HEK293 (cell line): ENCODE results near the gene ZNF469.

Source experiments
- CTCF ChIP-seq: fragments of 450-650 bp; formaldehyde crosslinking; IDR thresholded peaks from 2 replicates; pipeline ENCODE4 v1.5.1; 2016; ENCODE audit warnings: missing biosample characterization, missing genetic modification characterization
- MZF1 ChIP-seq: fragments of 450-650 bp; formaldehyde crosslinking; IDR thresholded peaks from 2 replicates; pipeline ENCODE4 v1.5.1; 2017; ENCODE audit warnings: missing biosample characterization, missing genetic modification characterization, borderline replicate concordance
- SALL2 ChIP-seq: fragments of 450-650 bp; formaldehyde crosslinking; IDR thresholded peaks from 2 replicates; pipeline ENCODE4 v1.5.0; 2017; ENCODE audit warnings: missing biosample characterization, mild to moderate bottlenecking, missing genetic modification characterization, borderline replicate concordance
- SCRT1 ChIP-seq: fragments of 450-650 bp; formaldehyde crosslinking; IDR thresholded peaks from 2 replicates; pipeline ENCODE4 v1.5.1; 2016; ENCODE audit warnings: missing biosample characterization, missing genetic modification characterization, borderline replicate concordance
- YY1 ChIP-seq: fragments of 450-650 bp; formaldehyde crosslinking; IDR thresholded peaks from 2 replicates; pipeline ENCODE4 v1.5.1; 2018; ENCODE audit warnings: missing biosample characterization, missing genetic modification characterization
- ZFP3 ChIP-seq: fragments of 450-650 bp; formaldehyde crosslinking; IDR thresholded peaks from 2 replicates; pipeline ENCODE4 v1.5.1; 2016; ENCODE audit warnings: low read depth, missing biosample characterization, missing genetic modification characterization
- ZNF174 ChIP-seq: fragments of 450-650 bp; formaldehyde crosslinking; IDR thresholded peaks from 2 replicates; pipeline ENCODE4 v1.5.0; 2017; ENCODE audit warnings: missing biosample characterization, mild to moderate bottlenecking, missing genetic modification characterization
- ZNF221 ChIP-seq: fragments of 450-650 bp; formaldehyde crosslinking; IDR thresholded peaks from 2 replicates; pipeline ENCODE4 v1.5.1; 2017; ENCODE audit warnings: missing biosample characterization, missing genetic modification characterization, borderline replicate concordance
- ZNF24 ChIP-seq: fragments of 450-650 bp; formaldehyde crosslinking; IDR thresholded peaks from 2 replicates; pipeline ENCODE4 v1.5.1; 2016; ENCODE audit warnings: missing biosample characterization, missing genetic modification characterization
- ZNF274 ChIP-seq, 2 experiments: fragments of 200-500 bp in 1 of 2; fragments of 450-650 bp in 1 of 2; sonication (Bioruptor generic) in 1 of 2; formaldehyde crosslinking in 1 of 2; IDR thresholded peaks; 2 replicates each; pipeline versions ENCODE4 v1.5.1 to v1.6.1; 2014 to 2016; ENCODE audit warnings: borderline replicate concordance in 1 of 2, inconsistent platforms in 1 of 2, low read length in 1 of 2, missing biosample characterization in 1 of 2, missing genetic modification characterization in 1 of 2
- ZNF660 ChIP-seq: fragments of 450-650 bp; IDR thresholded peaks from 2 replicates; pipeline ENCODE4 v1.5.1; 2018; ENCODE audit warnings: missing biosample characterization, mild to moderate bottlenecking, missing genetic modification characterization
- ZNF76 ChIP-seq: fragments of 450-650 bp; formaldehyde crosslinking; IDR thresholded peaks from 2 replicates; pipeline ENCODE4; 2016; ENCODE audit warnings: low read depth, missing biosample characterization, missing genetic modification characterization, borderline replicate concordance
- TF ChIP-seq, protein P1 (sequence below): fragments of 450-650 bp; formaldehyde crosslinking; IDR thresholded peaks from 2 replicates; pipeline ENCODE4 v1.5.1; 2016; ENCODE audit warnings: missing biosample characterization, missing genetic modification characterization

GRCh38 chr16:88345031-88345720, 37.6 kb upstream of the ZNF469 start:
- TF ChIP-seq CTCF (tag by site-specific recombination) (no peak), YY1 (tag by site-specific recombination) (no peak), ZNF174 (tag by site-specific recombination) (no peak), ZNF76 (tag by site-specific recombination) (no peak), ZNF24 (no peak), ZNF221 (tag by site-specific recombination) (no peak), ZNF660 (tag by site-specific recombination) (no peak), SALL2 (no peak), SCRT1 (tag by site-specific recombination) (no peak), MZF1 (tag by site-specific recombination) (no peak), ZNF274 (IDR thresholded peaks at IDR 0.05; ENCODE audit: low read length) (no peak), ZNF274 (tag by site-specific recombination; IDR thresholded peaks at IDR 0.05; ENCODE audit: borderline replicate concordance) (no peak), ZFP3 (tag by site-specific recombination) (no peak)
- TF ChIP-seq, protein P1, sequence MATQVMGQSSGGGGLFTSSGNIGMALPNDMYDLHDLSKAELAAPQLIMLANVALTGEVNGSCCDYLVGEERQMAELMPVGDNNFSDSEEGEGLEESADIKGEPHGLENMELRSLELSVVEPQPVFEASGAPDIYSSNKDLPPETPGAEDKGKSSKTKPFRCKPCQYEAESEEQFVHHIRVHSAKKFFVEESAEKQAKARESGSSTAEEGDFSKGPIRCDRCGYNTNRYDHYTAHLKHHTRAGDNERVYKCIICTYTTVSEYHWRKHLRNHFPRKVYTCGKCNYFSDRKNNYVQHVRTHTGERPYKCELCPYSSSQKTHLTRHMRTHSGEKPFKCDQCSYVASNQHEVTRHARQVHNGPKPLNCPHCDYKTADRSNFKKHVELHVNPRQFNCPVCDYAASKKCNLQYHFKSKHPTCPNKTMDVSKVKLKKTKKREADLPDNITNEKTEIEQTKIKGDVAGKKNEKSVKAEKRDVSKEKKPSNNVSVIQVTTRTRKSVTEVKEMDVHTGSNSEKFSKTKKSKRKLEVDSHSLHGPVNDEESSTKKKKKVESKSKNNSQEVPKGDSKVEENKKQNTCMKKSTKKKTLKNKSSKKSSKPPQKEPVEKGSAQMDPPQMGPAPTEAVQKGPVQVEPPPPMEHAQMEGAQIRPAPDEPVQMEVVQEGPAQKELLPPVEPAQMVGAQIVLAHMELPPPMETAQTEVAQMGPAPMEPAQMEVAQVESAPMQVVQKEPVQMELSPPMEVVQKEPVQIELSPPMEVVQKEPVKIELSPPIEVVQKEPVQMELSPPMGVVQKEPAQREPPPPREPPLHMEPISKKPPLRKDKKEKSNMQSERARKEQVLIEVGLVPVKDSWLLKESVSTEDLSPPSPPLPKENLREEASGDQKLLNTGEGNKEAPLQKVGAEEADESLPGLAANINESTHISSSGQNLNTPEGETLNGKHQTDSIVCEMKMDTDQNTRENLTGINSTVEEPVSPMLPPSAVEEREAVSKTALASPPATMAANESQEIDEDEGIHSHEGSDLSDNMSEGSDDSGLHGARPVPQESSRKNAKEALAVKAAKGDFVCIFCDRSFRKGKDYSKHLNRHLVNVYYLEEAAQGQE (tag by site-specific recombination) = no peak
